Testis (tissue), 3 donors: ENCODE results near the gene CELF2. TPM values are rescaled to one million over a fixed set of nuclear protein-coding genes. Genes with fewer than 3 reads are reported as not detected.

Experiments used
- DNase-seq: peaks from one replicate; pipeline ENCODE4 v3.0.0-alpha.2; 2019
- H3K27ac ChIP-seq, 2 donors: fragments of 200-600 bp; sonication (generic); one replicate each; pipeline ENCODE4 v1.5.1; 2019
- H3K27me3 ChIP-seq: fragments of 200-600 bp; sonication (generic); one replicate; pipeline ENCODE4 v1.5.1; 2019
- H3K36me3 ChIP-seq: fragments of 200-600 bp; sonication (generic); one replicate; pipeline ENCODE4 v1.5.1; 2017; ENCODE audit warnings: low read depth; ENCODE audit errors: missing control alignments
- H3K4me1 ChIP-seq: fragments of 200-600 bp; sonication (generic); one replicate; pipeline ENCODE4 v1.5.1; 2019
- H3K4me3 ChIP-seq, 2 donors: fragments of 200-600 bp; sonication (generic); one replicate each; pipeline ENCODE4 v1.5.1; 2017 to 2019
- H3K9me3 ChIP-seq: fragments of 200-600 bp; sonication (generic); one replicate; pipeline ENCODE4 v1.5.1; 2017
- POLR2A ChIP-seq: fragments of 450-650 bp; IDR thresholded peaks from one replicate; pipeline ENCODE4 v1.6.1; 2017; ENCODE audit warnings: antibody characterized with exemption, mild to moderate bottlenecking, moderate library complexity
- WGBS, 2 donors: methylation state at CpG; one replicate each; pipeline ENCODE4 v1.1.5; 2018; 5-methylcytosine and 5-hydroxymethylcytosine counted together
- intact Hi-C: fragments of 100-400 bp; cut with DNase I; formaldehyde crosslinking; loops from one replicate; pipeline ENCODE4 v1.15.1; 2023; ENCODE audit warnings: low total_unique reads
- polyA plus RNA-seq: library from polyadenylated mRNA; stranded (reverse); fragments of 350-450 nt; fragmentation: Illumina TruSeq; extraction: RNeasy Lipid Tissue Mini Kit (QIAGEN cat#74804); gene quantifications from one replicate; pipeline ENCODE4 v1.2.3, GENCODE V29; 2014; ENCODE audit warnings: low read depth, low replicate concordance; ENCODE audit not compliant: insufficient read depth
- total RNA-seq, 2 donors: library from RNA; depleted of rRNA; stranded (reverse); fragments of >200 nt; gene quantifications; one replicate each; pipeline ENCODE4 v1.2.3, GENCODE V29; 2016
- TF ChIP-seq, protein P1 (sequence below), 3 experiments: fragments of 450-650 bp in 2 of 3; fragments of 200-600 bp in 1 of 3; sonication (generic) in 1 of 3; IDR thresholded peaks; one replicate each; pipeline ENCODE4 v1.5.1; 2016 to 2019; ENCODE audit warnings: antibody characterized with exemption in 3 of 3, mild to moderate bottlenecking in 2 of 3, moderate library complexity in 1 of 3

Gene CELF2
- total and polyA plus RNA-seq, 3 donors from 2014 or later: 17.5 to 41.6 (median 27.8) TPM

GRCh38 chr10:10976652-10977051 lies 41.0 kb upstream of the CELF2 start:
- H3K27ac ChIP-seq: no peak overlapping the region
- 84% methylated on average over 4 of the region's 4 CpGs for WGBS, 2 donors
- TF ChIP-seq, protein P1, sequence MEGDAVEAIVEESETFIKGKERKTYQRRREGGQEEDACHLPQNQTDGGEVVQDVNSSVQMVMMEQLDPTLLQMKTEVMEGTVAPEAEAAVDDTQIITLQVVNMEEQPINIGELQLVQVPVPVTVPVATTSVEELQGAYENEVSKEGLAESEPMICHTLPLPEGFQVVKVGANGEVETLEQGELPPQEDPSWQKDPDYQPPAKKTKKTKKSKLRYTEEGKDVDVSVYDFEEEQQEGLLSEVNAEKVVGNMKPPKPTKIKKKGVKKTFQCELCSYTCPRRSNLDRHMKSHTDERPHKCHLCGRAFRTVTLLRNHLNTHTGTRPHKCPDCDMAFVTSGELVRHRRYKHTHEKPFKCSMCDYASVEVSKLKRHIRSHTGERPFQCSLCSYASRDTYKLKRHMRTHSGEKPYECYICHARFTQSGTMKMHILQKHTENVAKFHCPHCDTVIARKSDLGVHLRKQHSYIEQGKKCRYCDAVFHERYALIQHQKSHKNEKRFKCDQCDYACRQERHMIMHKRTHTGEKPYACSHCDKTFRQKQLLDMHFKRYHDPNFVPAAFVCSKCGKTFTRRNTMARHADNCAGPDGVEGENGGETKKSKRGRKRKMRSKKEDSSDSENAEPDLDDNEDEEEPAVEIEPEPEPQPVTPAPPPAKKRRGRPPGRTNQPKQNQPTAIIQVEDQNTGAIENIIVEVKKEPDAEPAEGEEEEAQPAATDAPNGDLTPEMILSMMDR (IDR thresholded peaks at IDR 0.05): no peak
- TF ChIP-seq POLR2A: no peak

DNA sequence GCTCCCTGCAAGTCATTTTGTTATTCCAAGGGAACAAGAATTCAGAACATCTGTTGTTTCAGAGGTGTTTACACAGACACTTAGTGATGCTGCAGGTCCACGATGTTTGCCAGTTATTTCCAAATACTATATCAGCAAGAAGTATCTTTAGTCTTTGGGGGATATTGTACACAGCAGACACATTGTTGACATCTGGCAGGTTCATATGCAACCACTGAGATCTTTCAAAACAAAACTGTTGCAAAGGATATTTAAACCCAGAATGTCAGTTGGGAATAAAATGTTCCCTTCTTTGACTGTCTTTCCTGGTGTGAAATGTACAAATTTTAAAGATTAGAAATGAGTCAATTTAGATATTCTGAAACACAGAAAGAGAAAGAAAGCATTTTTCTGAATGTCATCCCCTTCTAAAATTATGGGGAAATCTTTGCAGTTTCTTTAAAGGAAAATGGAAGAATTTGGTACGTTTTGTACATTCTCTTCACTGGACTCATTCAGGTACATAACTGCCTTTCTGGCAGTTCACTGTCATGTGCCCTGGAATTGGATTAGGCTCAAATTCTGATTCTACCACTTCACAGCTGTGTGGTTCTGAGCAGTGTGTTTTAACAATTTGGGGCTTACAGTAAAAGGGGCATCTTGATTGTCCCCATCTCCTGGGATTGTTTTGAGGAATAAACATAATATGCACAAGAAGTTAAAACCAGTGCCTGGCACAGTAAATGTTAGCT lies 40.3 kb upstream of the CELF2 start:
- intact Hi-C loops: no loop called here
- Histone ChIP-seq H3K36me3 (no peaks in the 10 kb centered on the region), H3K27ac (no peak overlapping the region), H3K4me1 (peaks cover 9% of the 10 kb centered on the region), H3K9me3 (no peaks in the 10 kb centered on the region), H3K4me3 (no peak overlapping the region), H3K27me3 (no peaks in the 10 kb centered on the region)
- DNase-seq: no peak
- TF ChIP-seq, protein P1 (IDR thresholded peaks at IDR 0.05): no peak
- no peak for TF ChIP-seq POLR2A
- WGBS, 2 donors: 24 to 35% methylated on average over 2 of the region's 2 CpGs

More at GRCh38 chr10:10976652-10977051, 41.0 kb upstream of the CELF2 start:
- no peaks in the 10 kb centered on the region for H3K27me3 ChIP-seq
- intact Hi-C loops: no loop called here
- no peaks in the 10 kb centered on the region for H3K9me3 ChIP-seq
- no peak for DNase-seq
- no peaks in the 10 kb centered on the region for H3K36me3 ChIP-seq
- peaks cover 9% of the 10 kb centered on the region for H3K4me1 ChIP-seq
- no peak overlapping the region for H3K4me3 ChIP-seq

DNA sequence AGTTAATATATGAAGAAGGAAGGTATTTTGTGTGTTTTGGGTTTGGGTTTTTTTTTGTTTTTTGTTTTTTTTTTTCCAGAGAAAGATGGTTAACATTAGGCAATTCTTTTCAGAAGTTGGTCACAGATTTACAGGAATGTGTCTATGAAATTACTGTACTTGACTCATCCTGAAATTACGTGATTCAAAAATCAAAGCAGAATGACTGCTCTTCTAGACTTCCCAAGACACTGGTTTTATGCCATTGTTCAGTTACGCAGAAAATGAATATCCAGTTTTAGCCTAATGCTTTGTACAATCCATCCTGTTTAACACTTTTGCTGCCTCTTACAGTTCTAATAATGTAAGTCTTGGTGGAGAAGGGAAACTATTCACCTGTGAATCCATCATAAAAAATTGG lies 39.7 kb upstream of the CELF2 start:
- H3K27ac ChIP-seq: no peak overlapping the region
- intact Hi-C loops: no loop called here
- H3K36me3 ChIP-seq: no peaks in the 10 kb centered on the region
- WGBS, 2 donors: 51 to 68% methylated on average over 2 of the region's 2 CpGs
- H3K9me3 ChIP-seq: no peaks in the 10 kb centered on the region
- no peak overlapping the region for H3K4me3 ChIP-seq
- DNase-seq: no peak
- peaks cover 9% of the 10 kb centered on the region for H3K4me1 ChIP-seq
- H3K27me3 ChIP-seq: no peaks in the 10 kb centered on the region
- TF ChIP-seq, protein P1 (IDR thresholded peaks at IDR 0.05): no peak
- no peak for TF ChIP-seq POLR2A

- Histone ChIP-seq H3K27ac (peak overlapping the region in 1 of 2 donors; percentile 37), H3K36me3 (no peaks in the 10 kb centered on the region), H3K4me3 (no peak overlapping the region), H3K9me3 (no peaks in the 10 kb centered on the region), H3K4me1 (no peaks in the 10 kb centered on the region), H3K27me3 (no peaks in the 10 kb centered on the region)
- intact Hi-C loops: no loop called here
- 59 to 73% methylated on average over 2 of the region's 2 CpGs for WGBS, 2 donors
- no peak for DNase-seq
- TF ChIP-seq, protein P1 (IDR thresholded peaks at IDR 0.05): no peak
- no peak for TF ChIP-seq POLR2A
Measured at GRCh38 chr10:10985361-10985760, 32.3 kb upstream of the CELF2 start.

- no peaks in the 10 kb centered on the region for H3K27me3 ChIP-seq
- no peaks in the 10 kb centered on the region for H3K36me3 ChIP-seq
- intact Hi-C loops: no loop called here
- WGBS, 2 donors: 84 to 93% methylated on average over 4 of the region's 4 CpGs
- no peak for DNase-seq
- H3K4me1 ChIP-seq: no peaks in the 10 kb centered on the region
- no peaks in the 10 kb centered on the region for H3K9me3 ChIP-seq
- no peak overlapping the region for H3K4me3 ChIP-seq
- no peak for TF ChIP-seq POLR2A
- TF ChIP-seq, protein P1 (IDR thresholded peaks at IDR 0.05): no peak
- H3K27ac ChIP-seq: no peak overlapping the region
Measured at GRCh38 chr10:10986606-10987005, 31.1 kb upstream of the CELF2 start.
